GM18517 (cell line): ENCODE measurements around the gene PCDH8.

Experiments used
- ATAC-seq: cut with Tn5 transposase; IDR thresholded peaks from one replicate; pipeline ENCODE4 v1.9.1; 2021; ENCODE audit warnings: mild to moderate bottlenecking, moderate library complexity; ENCODE audit not compliant: unreplicated experiment

PCDH8 gene

GRCh38 chr13:52815330-52815729 is 33.1 kb downstream of the PCDH8 start:
- ATAC-seq: no peak

GRCh38 chr13:52812941-52813340 is 35.5 kb downstream of the PCDH8 start:
- ATAC-seq: no peak

GRCh38 chr13:52811841-52812240 is 36.6 kb downstream of the PCDH8 start:
- ATAC-seq: no peak

GRCh38 chr13:52810526-52810925 is 37.9 kb downstream of the PCDH8 start:
- ATAC-seq: no peak

GRCh38 chr13:52810011-52810410 is 38.4 kb downstream of the PCDH8 start:
- no peak for ATAC-seq

- peak; percentile 70 for ATAC-seq
These were observed 39.1 kb downstream of the PCDH8 start for GRCh38 chr13:52809310-52809769.

GRCh38 chr13:52808842-52809219 is 39.6 kb downstream of the PCDH8 start:
- ATAC-seq: no peak

- no peak for ATAC-seq
These were observed 42.4 kb downstream of the PCDH8 start for GRCh38 chr13:52806029-52806428.

GRCh38 chr13:52804202-52804641 is 44.2 kb downstream of the PCDH8 start:
- ATAC-seq: no peak

GRCh38 chr13:52800856-52801255 is 47.6 kb downstream of the PCDH8 start:
- no peak for ATAC-seq

GRCh38 chr13:52798770-52799430 is 49.5 kb downstream of the PCDH8 start:
- no peak for ATAC-seq

- ATAC-seq: no peak
These were observed 51.3 kb downstream of the PCDH8 start for GRCh38 chr13:52797176-52797575.

GRCh38 chr13:52794589-52794988 is 53.9 kb downstream of the PCDH8 start:
- ATAC-seq: no peak

- ATAC-seq: no peak
These were observed 54.9 kb downstream of the PCDH8 start for GRCh38 chr13:52793515-52794061.
